ENCODE results near the gene FATE1.

Gene FATE1

GRCh38 chrX:151704041-151704663 is 11.7 kb upstream of the FATE1 start:
- DNase-seq = no peak

GRCh38 chrX:151708821-151709220 is 7.0 kb upstream of the FATE1 start:
- DNase-seq = no peak

GRCh38 chrX:151710457-151710856 is 5.4 kb upstream of the FATE1 start:
- DNase-seq = no peak

- DNase-seq = no peak
Observed at GRCh38 chrX:151711154-151711553, 4.7 kb upstream of the FATE1 start.

- no peak for DNase-seq
Observed at GRCh38 chrX:151711787-151712186, 4.0 kb upstream of the FATE1 start.

- DNase-seq = no peak
Observed at GRCh38 chrX:151712253-151712652, 3.6 kb upstream of the FATE1 start.

- DNase-seq = no peak
Observed at GRCh38 chrX:151713849-151714248, 2.0 kb upstream of the FATE1 start.

GRCh38 chrX:151714362-151714761 is 1.5 kb upstream of the FATE1 start:
- DNase-seq = no peak

GRCh38 chrX:151722241-151722846 is 6.5 kb downstream of the FATE1 start:
- no peak for DNase-seq

GRCh38 chrX:151723156-151723760 is 7.4 kb downstream of the FATE1 start:
- no peak for DNase-seq

GRCh38 chrX:151724563-151725337 is 8.9 kb downstream of the FATE1 start:
- no peak for DNase-seq

GRCh38 chrX:151725338-151725614 is 9.4 kb downstream of the FATE1 start:
- DNase-seq = no peak

GRCh38 chrX:151726751-151727150 is 10.9 kb downstream of the FATE1 start:
- DNase-seq = no peak

- DNase-seq = no peak
Observed at GRCh38 chrX:151727346-151727745, 11.5 kb downstream of the FATE1 start.

- no peak for DNase-seq
Observed at GRCh38 chrX:151729056-151729725, 13.4 kb downstream of the FATE1 start.

- DNase-seq = no peak
Observed at GRCh38 chrX:151734446-151734845, 18.6 kb downstream of the FATE1 start, which contains the start of gene CNGA2. Gene CNGA2, plus strand, starts transcription at chrX:151734746. Its CDS starts 3,738 bp downstream, at chrX:151738484.

- no peak for DNase-seq
Observed at GRCh38 chrX:151735219-151735618, 19.4 kb downstream of the FATE1 start.

GRCh38 chrX:151736685-151737084 is 20.9 kb downstream of the FATE1 start:
- DNase-seq = no peak

- no peak for DNase-seq
Observed at GRCh38 chrX:151737494-151737893, 21.7 kb downstream of the FATE1 start.

- no peak for DNase-seq
Observed at GRCh38 chrX:151738751-151739150, 22.9 kb downstream of the FATE1 start.

GRCh38 chrX:151741606-151742005 is 25.8 kb downstream of the FATE1 start:
- DNase-seq = no peak

- no peak for DNase-seq
Observed at GRCh38 chrX:151742311-151742710, 26.5 kb downstream of the FATE1 start.

Data from AML-193 (cell line).